OCI-M2 (cell line): ENCODE measurements around the gene IGLON5.

Experiments
- DNase-seq: peaks from one replicate; lab custom pipeline; 2025; ENCODE audit not compliant: unreplicated experiment; lab: John Stamatoyannopoulos, UW

IGLON5 gene

GRCh38 chr19:51337861-51338562 lies 26.6 kb downstream of the IGLON5 start:
- DNase-seq = no peak

DNA sequence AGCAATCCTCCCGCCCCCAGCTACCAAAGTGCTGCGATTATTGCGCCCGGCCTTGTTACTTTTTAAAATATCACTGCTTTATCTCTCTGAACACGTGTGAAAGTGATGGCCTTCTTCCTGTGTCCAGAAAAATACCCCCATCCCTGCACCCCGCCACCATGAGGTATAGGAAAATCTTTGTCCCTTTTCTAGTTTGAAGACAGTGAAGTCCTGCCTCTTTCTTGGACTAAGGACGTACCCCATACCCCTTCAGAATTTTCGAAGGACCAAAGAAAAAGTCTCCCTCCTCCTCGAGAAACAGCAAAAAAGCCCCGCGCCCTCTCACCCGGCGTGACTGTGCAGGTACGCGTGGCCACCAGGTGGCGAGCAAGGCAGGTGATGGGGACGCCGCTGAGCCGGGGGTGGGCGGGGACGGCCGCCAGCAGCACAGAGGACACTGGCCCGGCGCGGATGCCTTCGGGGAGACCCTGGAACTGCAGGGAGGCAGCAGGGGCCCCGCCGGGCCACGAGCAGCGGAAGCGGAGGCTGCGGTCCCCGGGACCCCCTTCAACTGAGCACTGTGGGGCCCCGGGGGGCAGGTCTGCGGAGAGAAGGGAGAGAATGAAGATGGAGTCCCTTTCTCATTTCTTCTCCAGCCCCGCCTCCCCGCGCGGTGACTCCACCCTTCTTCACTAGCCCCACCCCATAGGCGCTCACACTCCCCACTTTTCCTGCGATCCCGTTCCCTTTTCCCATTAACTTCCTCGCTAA lies 27.3 kb downstream of the IGLON5 start:
- peak; percentile 88 for DNase-seq

DNA sequence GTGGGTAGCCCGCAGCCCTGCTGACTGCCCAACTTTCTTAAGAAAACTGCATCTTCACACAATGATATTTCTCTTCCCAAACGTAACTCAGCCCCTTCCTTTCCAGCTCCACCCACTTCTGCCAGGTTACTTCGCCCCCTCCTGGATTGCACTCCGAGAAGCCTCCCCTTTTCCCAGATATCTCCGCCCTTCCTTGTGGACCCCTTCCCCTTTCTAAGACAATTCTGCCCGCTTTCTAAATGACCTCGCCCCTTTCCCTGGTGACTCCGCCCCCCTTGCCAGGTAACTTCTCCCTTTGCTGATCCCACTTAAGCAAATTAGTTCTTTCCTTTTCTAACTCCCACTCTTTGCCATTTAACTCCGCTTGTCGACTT lies 27.9 kb downstream of the IGLON5 start:
- DNase-seq = no peak

GRCh38 chr19:51339687-51340656 lies 28.5 kb downstream of the IGLON5 start:
- DNase-seq = peak; percentile 82

DNA sequence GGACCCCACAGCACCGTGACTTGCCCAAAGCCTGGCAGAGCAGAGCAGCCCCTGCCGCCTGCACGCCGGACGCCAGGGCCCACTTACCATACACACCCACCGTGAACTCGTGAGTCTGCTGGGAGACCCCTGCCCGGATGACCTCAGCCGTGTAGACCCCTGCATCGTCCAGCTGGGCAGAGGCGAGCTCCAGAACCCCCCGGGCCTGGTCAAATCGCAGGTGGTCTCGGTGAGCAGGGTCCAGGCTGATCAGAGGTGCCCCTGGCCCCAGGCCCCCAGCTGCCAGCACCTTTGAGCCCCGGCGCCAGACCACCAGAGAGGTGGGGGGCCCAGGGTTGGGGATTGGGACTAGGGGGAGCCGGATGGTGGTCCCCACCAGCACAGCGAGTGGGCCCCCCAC lies 29.6 kb downstream of the IGLON5 start:
- DNase-seq = no peak

DNA sequence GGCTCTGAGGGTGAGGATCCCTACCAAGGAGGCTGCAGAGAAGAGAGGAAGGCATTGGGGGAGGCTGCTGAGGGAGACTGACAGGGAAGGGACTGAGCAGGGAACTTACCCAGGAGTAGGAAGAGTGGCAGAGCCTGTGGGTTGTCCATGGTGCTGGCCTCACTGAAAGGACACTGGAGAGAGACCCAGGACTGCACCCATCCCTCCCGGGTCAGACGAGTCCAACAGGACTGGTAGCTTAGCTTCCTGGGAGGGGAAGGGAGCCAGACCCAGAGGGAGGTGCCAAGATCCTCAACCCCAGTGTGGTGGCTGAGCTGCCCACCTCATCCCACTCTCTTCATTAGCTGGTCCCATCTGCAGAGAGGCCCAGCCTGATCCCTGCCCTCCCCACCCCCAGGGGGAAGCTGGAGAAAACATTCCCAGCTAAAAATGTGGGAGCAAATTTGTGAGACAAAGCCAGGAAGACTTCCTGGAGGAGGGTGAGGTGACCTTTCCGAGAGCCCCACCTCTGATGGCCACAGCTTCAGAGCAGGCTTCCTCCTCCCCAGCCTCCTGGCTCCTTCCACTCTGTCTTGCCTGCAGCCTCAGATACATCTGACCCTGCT lies 30.6 kb downstream of the IGLON5 start, which contains the start of gene VSIG10L:
TSS of gene VSIG10L (minus strand) at position 164 of the 605 bp plus-strand sequence. CDS start at position 149, 15 bp downstream.
- DNase-seq = no peak

- no peak for DNase-seq
Observed at GRCh38 chr19:51342631-51343569, 31.5 kb downstream of the IGLON5 start.

DNA sequence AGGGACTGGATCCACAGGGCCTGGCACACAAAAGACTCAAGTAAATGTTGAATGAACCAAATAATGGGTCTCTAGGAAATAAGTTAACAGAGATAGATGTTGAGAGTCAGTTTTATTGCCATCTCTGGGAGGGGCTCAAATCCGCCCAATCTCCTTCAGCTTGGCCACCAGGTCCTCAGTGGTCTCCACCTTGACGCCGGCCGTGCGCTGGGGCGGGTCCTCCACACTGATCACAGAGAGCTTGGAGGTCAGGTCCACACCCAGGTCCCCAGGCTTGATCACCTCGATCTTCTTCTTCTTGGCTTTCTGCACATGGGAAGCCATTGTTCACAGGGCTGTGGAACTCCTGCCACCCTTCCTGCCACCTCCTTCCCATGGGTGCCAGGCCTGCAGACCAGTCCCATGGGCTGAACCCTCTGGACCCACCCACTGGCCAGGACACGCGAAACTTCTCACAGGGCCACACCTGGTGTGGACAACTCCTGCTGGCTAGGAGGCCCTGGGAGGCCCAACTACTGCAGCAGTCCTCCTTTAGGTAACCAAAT lies 33.7 kb downstream of the IGLON5 start:
- no peak for DNase-seq

- DNase-seq = no peak
Observed at GRCh38 chr19:51346742-51347141, 35.3 kb downstream of the IGLON5 start.

GRCh38 chr19:51347209-51347928 lies 35.9 kb downstream of the IGLON5 start:
- DNase-seq = no peak

- no peak for DNase-seq
Observed at GRCh38 chr19:51351266-51351990, 40.0 kb downstream of the IGLON5 start.

DNA sequence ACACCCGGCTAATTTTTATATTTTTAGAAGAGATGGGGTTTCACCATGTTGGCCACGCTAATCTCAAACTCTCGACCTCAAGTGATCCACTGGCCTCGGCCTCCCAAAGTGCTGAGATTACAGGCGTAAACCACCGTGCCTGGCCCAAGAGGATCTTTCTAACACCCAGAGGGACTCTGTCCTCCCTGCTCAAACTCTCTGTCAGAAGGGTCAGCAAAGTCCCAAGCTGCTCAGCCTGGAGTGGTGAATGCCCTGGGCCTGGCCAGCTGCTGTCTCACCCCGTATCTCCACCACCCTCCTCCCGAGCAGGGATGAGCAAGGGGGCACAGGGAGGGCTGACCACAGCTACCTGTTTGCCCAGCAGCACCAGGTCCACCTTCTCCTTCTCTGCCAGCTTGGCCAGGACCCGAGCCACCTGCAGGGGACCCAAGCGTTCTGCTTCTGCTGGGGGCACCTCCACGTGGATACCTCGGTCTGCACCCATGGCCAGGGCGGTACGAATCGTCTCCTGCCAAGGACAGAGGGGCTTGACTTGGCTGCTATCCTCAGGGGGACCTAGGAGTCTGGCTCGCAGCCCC lies 41.4 kb downstream of the IGLON5 start:
- DNase-seq = no peak

GRCh38 chr19:51354103-51354741 lies 42.8 kb downstream of the IGLON5 start:
- DNase-seq = no peak

- DNase-seq = no peak
Observed at GRCh38 chr19:51354742-51355148, 43.3 kb downstream of the IGLON5 start.

DNA sequence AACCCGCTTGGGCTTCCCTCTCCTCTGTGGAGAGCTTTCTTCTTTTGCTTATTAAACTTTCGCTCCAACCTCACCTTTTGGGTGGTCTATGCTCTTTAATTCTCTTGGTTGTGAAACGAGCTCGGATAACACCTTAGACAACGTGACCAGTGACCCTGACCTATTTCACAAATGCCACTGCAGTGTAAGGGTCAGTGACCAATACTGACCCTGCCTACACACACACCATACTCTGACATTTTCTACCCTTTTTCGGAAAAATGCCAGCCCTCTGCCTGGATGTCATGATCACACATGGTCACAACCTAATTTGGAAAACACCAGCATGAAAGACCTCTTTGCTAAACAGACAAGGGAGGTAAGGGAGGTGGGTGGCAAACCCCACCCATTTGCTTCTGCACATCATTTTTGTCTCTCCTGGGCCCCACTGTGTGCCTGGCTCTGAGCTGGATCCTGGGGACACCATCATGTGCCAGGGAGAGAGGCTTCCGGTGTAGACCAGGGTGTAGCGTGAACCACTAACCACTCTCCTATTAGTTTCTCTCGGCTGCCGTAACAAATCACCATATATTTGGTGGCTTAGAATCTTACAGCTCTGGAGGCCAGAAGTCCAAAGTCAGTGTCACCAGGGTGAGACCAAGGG lies 44.8 kb downstream of the IGLON5 start:
- no peak for DNase-seq

DNA sequence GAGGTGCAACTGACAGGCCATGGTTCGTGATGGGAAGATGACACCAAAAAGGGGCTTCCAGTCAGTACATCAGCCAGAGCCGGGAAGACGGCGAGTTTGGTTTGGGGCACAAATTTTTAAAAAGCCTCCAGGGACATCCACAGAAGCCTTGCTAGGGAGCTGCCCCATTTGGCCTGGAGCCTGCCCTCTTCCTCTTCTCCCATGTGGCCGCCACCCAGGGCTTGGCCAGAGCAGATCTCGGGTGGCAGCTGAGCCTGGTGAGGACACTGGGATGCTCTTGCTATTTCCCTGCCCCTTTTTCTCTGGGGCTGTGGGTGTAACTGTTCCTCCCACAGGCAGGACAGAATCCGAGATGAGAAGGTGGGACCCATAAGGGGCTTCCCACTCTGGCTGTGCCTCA lies 46.5 kb downstream of the IGLON5 start:
- no peak for DNase-seq

DNA sequence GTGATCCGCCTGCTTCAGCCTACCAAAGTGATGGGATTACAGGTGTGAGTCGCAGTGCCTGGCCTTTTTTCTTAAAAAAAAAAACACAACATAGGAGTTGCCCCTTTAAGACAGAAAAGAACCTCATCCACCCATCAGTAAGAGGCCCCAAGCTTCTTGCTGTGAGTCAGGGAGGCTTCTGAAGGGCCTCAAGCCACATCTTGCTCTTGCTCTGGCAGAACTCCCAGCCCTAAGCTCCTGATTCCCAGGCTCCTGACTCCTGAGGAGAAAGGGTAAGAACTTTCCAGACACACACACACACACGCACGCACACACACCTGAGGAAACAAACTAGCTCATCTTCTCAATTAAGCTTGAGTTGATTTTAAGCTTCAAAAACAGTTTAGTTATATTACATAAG lies 47.9 kb downstream of the IGLON5 start:
- no peak for DNase-seq
